OCI-LY3 (cell line): Measurements from ENCODE around the gene DAB2.
"Not testable (repeated sequence)": the region's sequence is repeated elsewhere in the genome, so short reads cannot be mapped to it uniquely, and the experiment has no call there.

Experiments
- H2AFZ ChIP-seq: fragments of 200-600, 300-600 bp; shearing (Covaris generic); 2 replicates; pipeline ENCODE4 v1.6.0; 2014; ENCODE audit warnings: antibody characterized with exemption, low read depth, low read length
- H3K27ac ChIP-seq: fragments of 200-600, 300-600 bp; sonication (generic); 2 replicates; pipeline ENCODE4 v1.5.1; 2014; ENCODE audit warnings: mild to moderate bottlenecking, low read length, moderate library complexity, mixed read lengths
- H3K27me3 ChIP-seq: fragments of 200-600, 300-600 bp; sonication (generic); 2 replicates; pipeline ENCODE4 v1.6.1; 2014; ENCODE audit warnings: low read depth, low read length, mixed read lengths
- H3K36me3 ChIP-seq: fragments of 200-600, 300-600 bp; sonication (generic); replicated peaks from 2 replicates; pipeline ENCODE3; 2014; ENCODE audit warnings: low read depth, low read length, mixed read lengths
- H3K4me1 ChIP-seq: fragments of 300-600, 200-600 bp; sonication (generic); 2 replicates; pipeline ENCODE4 v1.6.1; 2014; ENCODE audit warnings: low read length, mixed read lengths
- H3K4me2 ChIP-seq: fragments of 200-600, 300-600 bp; sonication (generic); 2 replicates; pipeline ENCODE4 v1.6.1; 2014; ENCODE audit warnings: low read length, mixed read lengths
- H3K4me3 ChIP-seq: fragments of 300-600, 200-600 bp; sonication (generic); 2 replicates; pipeline ENCODE4 v1.5.1; 2014; ENCODE audit warnings: antibody characterized with exemption, mild to moderate bottlenecking, low read length, moderate library complexity
- H3K79me2 ChIP-seq: fragments of 300-600, 200-600 bp; shearing (Covaris generic); 2 replicates; pipeline ENCODE4 v1.6.1; 2014; ENCODE audit warnings: mild to moderate bottlenecking, low read length, mixed read lengths
- H3K9ac ChIP-seq: fragments of 300-600, 200-600 bp; shearing (Covaris generic); 2 replicates; pipeline ENCODE4 v1.6.0; 2014; ENCODE audit warnings: mild to moderate bottlenecking, low read length, moderate library complexity
- H3K9me3 ChIP-seq: fragments of 200-600, 300-600 bp; shearing (Covaris generic); 2 replicates; pipeline ENCODE4 v1.6.1; 2014; ENCODE audit warnings: low read length, mixed read lengths; ENCODE audit not compliant: insufficient read depth
- H4K20me1 ChIP-seq: fragments of 200-600, 300-600 bp; sonication (generic); 2 replicates; pipeline ENCODE4 v1.6.1; 2016; ENCODE audit warnings: low read length, mixed read lengths; ENCODE audit not compliant: insufficient read depth
- CTCF ChIP-seq: fragments of 200-600, 300-600 bp; sonication (generic); IDR thresholded peaks from 2 replicates; pipeline ENCODE4 v1.5.1; 2014; ENCODE audit warnings: antibody characterized with exemption, low read length, low read depth
- EZH2phosphoT487 ChIP-seq: fragments of 200-600 bp; shearing (Covaris generic); IDR thresholded peaks from 2 replicates; pipeline ENCODE4 v1.6.1; 2018; ENCODE audit warnings: antibody characterized with exemption, mixed run types, low read depth

The DAB2 gene

GRCh38 chr5:39409033-39409432 lies 15.7 kb downstream of the DAB2 start:
- Histone ChIP-seq H3K4me3 (no peak overlapping the region), H3K79me2 (no peaks in the 10 kb centered on the region), H3K9ac (no peak overlapping the region), H3K9me3 (no peaks in the 10 kb centered on the region), H3K4me2 (no peak overlapping the region), H3K27me3 (no peaks in the 10 kb centered on the region), H3K4me1 (peaks cover 7% of the 10 kb centered on the region), H4K20me1 (no peaks in the 10 kb centered on the region), H3K36me3 (no peaks in the 10 kb centered on the region), H3K27ac (no peak overlapping the region), H2AFZ (no peak overlapping the region)
- TF ChIP-seq CTCF (no peak), EZH2phosphoT487 (no peak)

- Histone ChIP-seq H3K9me3 (no peaks in the 10 kb centered on the region), H4K20me1 (no peaks in the 10 kb centered on the region), H3K4me3 (no peak overlapping the region), H3K4me2 (no peak overlapping the region), H2AFZ (no peak overlapping the region), H3K4me1 (no peaks in the 10 kb centered on the region), H3K27me3 (no peaks in the 10 kb centered on the region), H3K27ac (no peak overlapping the region), H3K9ac (no peak overlapping the region), H3K79me2 (no peaks in the 10 kb centered on the region), H3K36me3 (no peaks in the 10 kb centered on the region)
- TF ChIP-seq EZH2phosphoT487 (no peak), CTCF (no peak)
These were observed 19.5 kb downstream of the DAB2 start for GRCh38 chr5:39405083-39405843.

- not testable (repeated sequence) for H2AFZ ChIP-seq, H3K27me3 ChIP-seq, H3K4me3 ChIP-seq, H3K9me3 ChIP-seq, H3K79me2 ChIP-seq, H3K4me2 ChIP-seq, H3K9ac ChIP-seq, H3K36me3 ChIP-seq, H3K27ac ChIP-seq, H4K20me1 ChIP-seq
- H3K4me1 ChIP-seq, result peaks cover 11% of the 10 kb centered on the region
These were observed 21.0 kb downstream of the DAB2 start for GRCh38 chr5:39403761-39404160.

GRCh38 chr5:39402140-39402539 lies 22.6 kb downstream of the DAB2 start:
- H3K27me3 ChIP-seq, H3K9ac ChIP-seq, H3K27ac ChIP-seq, H3K4me2 ChIP-seq, H3K36me3 ChIP-seq, H3K9me3 ChIP-seq, H4K20me1 ChIP-seq, H3K79me2 ChIP-seq, H2AFZ ChIP-seq, H3K4me3 ChIP-seq: not testable (repeated sequence)
- H3K4me1 ChIP-seq, result peaks cover 14% of the 10 kb centered on the region

- Histone ChIP-seq H3K4me3 (no peak overlapping the region), H3K27ac (no peak overlapping the region), H3K4me2 (no peak overlapping the region), H3K79me2 (no peaks in the 10 kb centered on the region), H4K20me1 (no peaks in the 10 kb centered on the region), H2AFZ (no peak overlapping the region), H3K9me3 (no peaks in the 10 kb centered on the region), H3K9ac (no peak overlapping the region), H3K36me3 (no peaks in the 10 kb centered on the region), H3K27me3 (no peaks in the 10 kb centered on the region), H3K4me1 (peaks cover 14% of the 10 kb centered on the region)
- TF ChIP-seq EZH2phosphoT487 (no peak), CTCF (no peak)
These were observed 23.8 kb downstream of the DAB2 start for GRCh38 chr5:39400713-39401578.
